ENCODE measurements around the gene GZF1. TPM values are rescaled to one million over a fixed set of nuclear protein-coding genes. Genes with fewer than 3 reads are reported as not detected.

The GZF1 gene
- total RNA-seq, 2 donors from 2014 or later = 14.9 TPM

Other genes with a start within 250 kb of the GZF1 start
- 10 to 100 TPM; 16.1 to 19.1 TPM for gene NXT1, start 11.4 kb upstream of the GZF1 start, total RNA-seq
- gene NAPB, start 59.3 kb downstream of the GZF1 start, total RNA-seq = 1 to 10 TPM; 4.8 to 5.1 TPM
- gene CSTL1, start 77.5 kb downstream of the GZF1 start, total RNA-seq = not detected
- not detected for gene CST11, start 90.7 kb downstream of the GZF1 start, total RNA-seq
- not detected for gene CST8, start 128.9 kb downstream of the GZF1 start, total RNA-seq
- gene CST9L, start 206.3 kb downstream of the GZF1 start, total RNA-seq = not detected
- not detected for gene CST9, start 243.7 kb downstream of the GZF1 start, total RNA-seq

Measured in right atrium auricular region (tissue), 2 donors.